CD4-positive, alpha-beta T cell treated with Interleukin-10 for 1 hour (primary cell): Measurements from ENCODE around the gene NALCN.

Source experiments
- DNase-seq: peaks from one replicate; pipeline ENCODE4 v3.0.0-alpha.2; 2020

Gene NALCN

DNA sequence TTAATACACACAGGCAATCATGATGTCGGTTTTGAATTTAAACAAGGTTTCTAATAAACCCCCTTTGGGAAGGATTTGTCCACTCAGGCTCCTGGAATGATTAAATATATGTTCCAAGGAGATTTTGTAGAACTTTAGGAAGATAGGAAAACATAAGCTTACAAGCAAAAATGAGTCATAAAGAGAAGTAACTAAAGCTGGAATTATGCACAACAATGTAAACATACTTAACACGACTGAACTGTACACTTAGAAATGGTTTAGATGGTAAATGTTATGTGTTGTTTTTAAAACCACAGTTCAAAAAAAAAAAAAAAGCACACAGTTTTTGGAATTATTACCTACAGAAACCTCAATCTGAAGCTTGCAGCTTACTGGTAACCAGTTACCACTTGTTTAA lies 304.4 kb downstream of the NALCN start:
- no peak for DNase-seq

DNA sequence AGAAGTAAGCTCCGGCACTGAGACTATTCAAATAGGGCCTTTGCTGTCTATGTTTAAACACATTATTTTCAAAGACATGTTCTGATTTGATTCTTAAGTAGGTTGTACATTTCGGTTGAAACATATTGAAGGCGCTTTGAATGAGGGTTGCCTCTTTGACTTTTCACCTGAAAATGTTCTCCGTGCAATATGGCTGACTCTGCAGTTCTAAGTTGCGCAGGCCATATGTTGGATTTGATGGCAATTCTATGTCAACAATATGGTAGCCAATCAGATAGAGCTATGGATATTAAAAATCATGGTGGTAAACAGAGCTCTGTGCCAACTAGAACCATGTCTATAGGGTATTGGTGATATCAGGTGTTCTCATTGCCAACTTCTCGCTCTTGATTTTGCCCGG lies 307.3 kb downstream of the NALCN start:
- no peak for DNase-seq

DNA sequence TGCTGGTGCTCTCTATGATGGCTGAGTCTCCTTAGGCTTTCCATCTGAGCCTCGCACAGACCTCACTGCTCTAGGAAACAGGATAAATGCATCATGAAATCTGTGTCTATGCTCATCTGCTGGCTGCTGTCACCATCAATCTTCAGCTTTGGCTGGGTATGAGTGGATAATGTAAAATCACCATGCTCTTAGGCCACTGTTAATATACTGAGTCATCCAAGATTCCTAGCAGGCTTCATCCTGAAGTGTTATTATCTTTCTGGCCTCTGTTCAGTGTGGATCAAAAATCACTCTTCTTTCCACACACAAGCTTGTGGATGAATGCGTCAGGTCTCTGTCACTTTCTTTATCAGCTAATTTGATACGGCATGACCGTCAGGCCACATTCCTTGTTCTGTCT lies 317.4 kb downstream of the NALCN start:
- no peak for DNase-seq

DNA sequence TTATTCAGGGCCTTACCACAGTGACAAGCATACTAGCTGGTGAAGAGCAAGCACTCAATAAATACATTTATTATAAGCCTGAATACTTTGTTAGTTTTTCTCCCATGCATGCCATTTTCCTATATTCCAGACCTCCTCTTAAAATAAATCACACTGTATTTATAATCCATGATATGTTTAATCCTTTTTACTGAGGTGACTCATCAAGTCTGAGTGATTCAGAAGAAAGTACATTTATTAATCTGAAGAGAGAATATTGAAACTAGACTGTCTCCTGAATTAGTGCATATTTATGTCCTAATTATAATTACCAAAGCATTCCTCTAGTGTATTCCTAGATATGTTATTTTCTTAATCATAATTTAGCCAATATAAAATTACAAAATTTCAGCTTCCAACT lies 323.3 kb downstream of the NALCN start:
- no peak for DNase-seq

DNA sequence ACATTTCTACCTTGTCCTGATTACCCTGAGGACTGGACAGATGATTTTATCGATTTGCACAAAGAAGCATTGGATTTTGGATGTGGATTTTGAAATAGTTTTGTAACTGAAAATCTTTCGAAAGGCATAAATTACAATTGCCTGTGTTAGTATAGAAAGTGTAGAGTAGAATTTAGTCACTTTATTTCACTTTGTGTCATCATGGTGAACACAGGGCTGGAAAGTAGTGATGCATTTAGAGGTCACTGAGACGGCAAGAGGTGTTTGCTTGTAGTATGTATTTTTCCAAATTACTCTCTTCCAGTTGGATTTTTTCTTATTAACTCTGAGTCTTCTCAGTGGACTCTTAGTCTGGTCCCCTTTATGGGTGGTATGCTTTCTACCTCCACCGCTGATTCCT lies 326.0 kb downstream of the NALCN start:
- DNase-seq, result no peak

DNA sequence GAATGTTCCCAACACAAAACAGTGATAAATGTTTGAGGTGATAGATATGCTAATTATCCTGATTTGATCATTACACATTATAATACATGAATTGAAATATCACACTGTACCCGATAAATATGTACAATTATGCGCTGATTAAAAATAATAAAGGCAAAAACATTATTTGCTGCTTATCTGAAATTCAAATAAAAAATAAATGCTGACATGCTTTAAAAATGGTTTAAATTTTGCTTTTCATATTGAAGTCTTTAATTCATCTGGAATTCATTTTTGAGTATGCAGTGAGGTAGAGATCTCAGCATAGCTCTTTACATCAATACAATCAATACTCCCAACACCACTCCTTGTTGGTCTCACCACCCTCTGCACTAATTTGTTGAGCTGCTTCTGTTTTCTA lies 330.8 kb downstream of the NALCN start:
- no peak for DNase-seq

DNA sequence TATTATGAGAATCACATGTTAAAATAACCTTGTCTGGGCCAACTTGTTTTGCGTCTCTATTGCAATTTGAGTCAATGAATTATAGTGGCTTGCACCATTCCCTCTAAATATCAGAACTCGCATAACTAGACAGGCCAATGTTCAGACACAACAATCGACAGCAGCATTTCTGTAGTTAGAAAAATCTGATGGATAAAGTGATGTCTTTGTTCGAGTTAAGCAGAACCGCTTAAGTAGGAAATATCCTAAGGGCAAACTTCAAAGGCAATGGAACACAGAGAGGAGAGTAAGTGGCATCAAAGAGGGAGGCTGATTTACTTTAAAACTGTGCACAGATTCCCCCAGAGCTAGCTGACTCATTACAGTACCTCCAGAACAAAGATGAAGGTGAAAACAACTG lies 333.9 kb downstream of the NALCN start:
- DNase-seq, result no peak

DNA sequence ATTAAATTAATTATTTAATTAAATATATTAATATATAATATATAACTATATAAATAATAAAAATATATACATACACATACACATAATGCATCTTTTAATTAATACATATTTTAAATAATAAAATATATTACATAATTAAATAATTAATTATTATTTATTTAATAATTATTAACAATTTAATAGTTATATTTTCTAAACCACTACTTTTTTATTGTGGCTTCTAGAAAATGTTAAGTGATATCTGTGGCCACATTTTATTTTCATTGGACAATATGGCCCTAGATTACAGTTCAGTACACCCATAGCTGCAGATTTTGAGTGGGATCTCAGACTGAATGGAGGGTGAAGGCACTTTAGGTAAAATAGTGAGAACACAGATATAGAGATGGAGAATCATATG lies 335.7 kb downstream of the NALCN start:
- DNase-seq, result no peak

DNA sequence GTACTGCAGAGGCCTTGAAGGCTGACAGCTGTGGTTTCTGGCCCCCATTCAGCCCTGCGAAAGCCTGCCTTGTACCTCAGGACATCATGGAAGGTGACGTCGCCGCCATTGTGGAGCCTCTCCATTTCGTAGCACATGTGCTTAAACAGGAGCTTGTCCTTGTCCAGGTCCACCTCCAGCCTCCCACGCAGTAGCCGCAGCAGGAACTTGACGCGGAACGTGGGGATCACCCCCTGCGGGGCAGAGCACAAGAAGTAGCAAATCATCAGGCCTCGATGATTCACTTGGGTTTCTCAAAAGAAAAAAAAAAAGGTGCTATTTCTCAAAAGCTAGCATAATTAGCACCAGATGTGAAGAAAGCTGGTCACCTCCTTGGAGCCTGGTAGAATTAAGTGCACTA lies 351.0 kb downstream of the NALCN start:
- DNase-seq, result no peak

DNA sequence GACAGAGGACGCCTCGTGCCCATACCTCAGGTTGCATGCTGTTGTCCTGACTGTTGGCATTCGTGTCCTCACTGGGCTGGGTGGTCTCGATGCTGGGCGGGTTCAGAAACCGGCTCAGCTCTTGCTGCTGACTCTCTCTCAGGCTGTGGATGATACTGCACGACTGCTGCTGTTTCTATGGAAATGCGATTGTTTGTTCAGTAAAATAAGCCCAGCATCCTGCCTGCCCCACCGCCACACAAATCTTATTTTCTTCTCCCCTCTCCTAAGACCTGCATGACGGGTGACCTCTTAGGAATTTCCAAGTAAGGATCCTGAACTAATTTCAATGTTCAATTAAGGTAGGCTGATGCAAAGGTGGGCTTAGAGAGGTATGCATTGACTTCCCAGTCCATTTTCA lies 356.5 kb downstream of the NALCN start:
- no peak for DNase-seq

DNA sequence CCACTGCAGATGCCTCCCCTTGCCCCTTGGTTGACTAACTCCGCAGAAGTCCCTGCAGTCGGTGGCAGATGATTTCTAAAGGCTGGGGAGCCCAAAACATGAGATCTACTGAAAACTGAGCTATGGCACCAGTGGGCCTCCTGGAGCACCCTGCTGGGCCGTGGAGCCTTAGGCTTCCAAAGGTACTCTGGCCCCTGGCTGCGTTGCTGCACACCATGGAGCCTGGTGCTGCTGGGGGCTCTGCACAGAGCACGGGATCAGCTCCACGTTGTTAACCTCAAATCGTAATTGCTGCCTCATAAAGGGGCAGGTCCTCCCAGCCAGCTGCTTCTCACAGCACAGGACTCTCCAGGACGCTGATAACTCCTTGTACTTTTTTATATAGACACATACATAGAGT lies 357.5 kb downstream of the NALCN start:
- DNase-seq, result no peak

DNA sequence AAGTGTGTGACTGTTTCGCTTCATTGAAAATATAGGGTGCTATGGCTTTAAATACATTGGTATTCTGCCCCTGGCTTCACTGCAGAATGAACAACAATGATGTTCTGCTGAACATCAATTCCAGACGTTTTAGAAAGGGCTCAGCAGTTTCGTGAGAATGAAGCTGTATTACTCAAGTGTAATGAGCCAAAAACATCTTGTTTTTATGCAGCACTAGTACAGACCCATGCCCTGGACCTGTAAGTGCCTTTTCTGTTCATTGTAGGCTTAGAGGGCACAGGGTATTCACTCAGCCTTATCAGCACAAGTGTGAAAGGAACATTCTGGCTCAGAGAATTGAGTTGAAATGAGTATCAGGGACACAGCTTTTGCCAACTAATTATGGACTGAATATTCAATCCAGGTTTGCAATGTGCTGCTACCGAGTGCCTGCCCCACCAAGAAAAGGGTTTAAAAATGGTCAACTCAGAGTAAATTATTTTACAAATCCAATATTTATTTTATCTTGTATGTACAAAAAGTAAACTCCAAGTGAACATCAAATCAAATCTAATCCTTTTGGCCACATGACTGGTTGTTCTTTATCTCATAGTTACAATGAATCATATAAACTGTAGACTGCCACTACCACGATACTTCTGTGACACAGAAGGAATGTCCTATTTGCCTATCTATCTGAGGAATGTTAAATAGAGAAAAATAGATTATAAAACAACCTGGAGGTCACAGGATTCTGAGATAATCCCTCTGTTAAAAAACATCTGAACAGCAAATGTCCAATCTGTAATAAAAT lies 362.8 kb downstream of the NALCN start:
- DNase-seq, result no peak

DNA sequence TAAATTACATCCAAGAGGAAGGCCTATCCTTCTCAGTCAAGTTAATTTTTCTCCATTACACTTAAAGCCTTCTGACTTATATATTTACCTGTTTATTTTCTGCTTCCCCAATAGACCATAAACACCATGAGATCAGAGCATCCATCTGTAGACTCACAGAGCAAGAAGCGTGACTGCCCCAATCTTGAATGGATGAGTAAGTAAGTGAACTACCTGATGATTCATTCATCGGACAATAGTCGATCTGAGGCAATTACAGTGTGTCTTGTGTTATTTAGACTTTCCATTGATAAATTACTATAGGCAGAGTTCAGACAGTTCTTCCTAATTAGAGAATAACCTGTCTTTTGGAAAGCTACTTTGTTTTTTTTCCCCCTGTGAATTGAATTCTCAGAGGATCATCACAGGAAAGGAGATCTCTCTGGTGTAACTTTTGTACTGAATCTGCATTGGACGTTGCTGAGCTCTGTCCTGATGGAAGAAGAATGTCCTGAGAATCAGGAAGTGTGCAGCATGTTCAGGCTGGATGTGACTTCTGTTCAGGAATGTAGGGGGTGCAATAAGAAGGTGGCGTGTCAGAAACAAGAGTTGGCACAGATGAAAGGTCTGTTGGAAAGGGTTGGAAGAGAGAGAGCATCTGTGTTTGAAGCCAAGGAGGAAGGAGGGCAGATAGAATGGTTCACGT lies 367.0 kb downstream of the NALCN start:
- no peak for DNase-seq

DNA sequence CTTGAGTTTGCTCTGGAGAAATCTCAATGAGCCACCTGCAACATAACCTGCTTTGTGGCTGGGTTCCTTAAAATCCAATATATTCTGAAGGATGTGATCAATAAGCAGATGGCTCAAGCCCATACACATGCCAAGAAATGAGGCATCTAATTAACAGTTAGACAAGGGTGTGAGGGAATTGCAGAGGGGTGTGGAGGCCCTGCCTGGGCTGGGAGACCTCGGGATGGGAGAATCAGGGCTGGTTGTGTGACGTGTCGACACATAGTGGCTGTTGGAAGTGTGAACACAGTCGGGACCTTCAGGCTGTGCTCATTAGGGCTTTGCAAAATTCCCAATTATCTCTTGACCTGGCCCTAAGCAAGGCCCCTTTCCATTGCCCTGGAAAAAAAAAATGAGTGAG lies 379.8 kb downstream of the NALCN start:
- DNase-seq, result no peak

DNA sequence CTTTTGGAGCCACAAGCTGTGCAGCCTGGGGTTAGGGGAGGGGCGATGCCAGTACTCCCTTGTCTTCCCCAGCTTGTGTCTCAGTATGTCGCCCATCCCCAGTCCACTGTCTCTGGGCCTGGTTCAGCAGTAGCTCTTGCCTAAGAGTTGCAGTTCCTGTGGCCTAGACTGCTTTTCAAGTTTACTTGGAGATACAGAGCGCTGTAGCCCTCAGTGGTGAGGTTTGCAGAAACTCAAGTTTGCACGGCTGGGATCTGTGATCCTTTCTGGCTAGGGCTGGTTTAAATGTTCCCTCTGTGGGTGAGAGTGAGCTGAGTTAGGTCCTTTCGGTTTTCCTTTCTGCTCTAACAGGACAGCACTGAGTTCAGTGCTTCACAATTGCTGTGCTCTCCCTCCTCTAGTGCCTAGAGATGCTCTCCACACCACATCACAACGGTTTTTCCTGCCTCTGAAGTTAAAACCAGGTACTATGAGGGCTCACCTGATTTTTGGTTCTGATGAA lies 381.1 kb downstream of the NALCN start:
- no peak for DNase-seq

DNA sequence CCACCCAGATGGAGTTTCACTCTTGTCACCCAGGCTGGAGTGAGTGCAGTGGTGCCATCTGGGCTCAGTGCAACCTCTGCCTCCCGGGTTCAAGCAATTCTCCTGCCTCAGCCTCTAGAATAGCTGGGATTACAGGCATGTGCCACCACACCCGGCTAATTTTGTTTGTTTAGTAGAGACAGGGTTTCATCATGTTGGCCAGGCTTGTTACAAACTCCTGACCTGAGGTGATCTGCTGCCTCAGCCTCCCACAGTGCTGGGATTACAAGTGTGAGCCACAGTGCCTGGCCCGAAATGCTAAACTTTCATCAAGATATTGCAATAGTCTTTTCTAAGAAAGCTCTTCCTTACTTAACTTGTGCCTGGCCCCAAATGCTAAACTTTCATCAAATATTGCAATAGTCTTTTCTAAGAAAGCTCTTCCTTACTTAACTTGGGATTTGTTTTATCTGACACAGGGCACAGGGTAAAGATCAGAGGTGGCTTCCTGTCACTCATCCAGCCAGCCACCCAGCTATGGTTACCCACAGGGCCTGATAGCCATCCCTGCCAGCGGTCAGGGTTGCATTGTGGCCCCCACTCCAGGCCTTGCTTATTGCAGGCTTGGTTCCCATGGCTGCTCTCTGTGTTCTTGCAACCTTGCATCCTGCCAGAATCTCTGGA lies 389.4 kb downstream of the NALCN start:
- no peak for DNase-seq

DNA sequence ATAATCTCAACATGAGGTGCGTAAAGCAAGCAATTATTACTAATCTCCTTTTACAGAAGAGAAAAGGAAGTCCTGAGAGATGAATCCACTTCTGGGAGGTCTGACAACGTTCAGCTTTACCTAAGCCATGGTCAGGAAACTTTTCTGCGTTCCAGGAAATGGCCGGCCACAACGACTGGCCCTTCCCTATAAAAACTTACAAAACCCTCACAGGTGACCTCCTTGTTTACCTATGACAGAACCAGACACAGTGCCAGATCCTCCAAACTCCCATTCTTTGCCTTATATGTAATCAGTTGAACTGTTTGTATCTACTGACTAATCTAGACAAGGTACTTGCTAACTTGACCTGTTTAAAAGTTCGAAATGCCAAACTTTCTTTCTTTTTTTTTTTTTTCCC lies 390.0 kb downstream of the NALCN start:
- no peak for DNase-seq

DNA sequence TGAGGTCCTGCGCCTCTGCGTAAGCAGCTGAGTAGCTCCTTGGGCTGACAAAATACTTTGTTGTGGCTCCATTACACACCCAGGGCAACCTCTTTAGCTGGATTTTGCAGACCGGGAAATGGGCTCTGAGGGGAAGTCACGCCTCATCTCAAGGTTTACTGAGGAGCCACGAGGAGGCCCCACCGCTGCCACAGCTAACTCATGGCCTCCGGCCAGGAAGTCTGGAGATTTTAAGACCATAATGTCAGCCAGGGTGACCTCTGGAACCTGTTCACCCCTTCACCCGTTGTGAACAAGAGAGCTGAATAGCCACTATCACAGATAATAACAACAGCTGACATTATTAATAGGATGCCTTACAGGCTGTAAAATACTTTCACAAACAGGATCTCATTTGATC lies 390.4 kb downstream of the NALCN start:
- no peak for DNase-seq

DNA sequence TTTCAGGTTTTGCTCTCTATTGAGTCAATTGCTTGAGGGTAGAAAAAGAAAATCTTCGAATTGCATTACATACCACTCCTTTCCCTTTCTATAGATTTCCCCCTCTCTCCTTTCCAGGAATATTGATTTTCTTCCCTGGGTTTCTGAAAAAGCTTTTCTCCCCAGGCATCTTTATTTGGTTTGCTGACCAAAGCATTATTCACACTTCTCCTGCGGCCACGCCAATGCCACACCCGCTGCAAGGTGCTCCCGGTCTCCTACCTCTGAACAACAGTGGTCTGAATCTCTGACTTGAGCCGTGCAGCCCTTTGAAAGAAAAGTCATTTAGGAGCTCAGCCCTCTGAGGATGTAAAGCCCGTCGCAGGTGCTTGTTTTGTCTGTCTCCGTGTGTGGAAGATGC lies 390.8 kb downstream of the NALCN start:
- no peak for DNase-seq

DNA sequence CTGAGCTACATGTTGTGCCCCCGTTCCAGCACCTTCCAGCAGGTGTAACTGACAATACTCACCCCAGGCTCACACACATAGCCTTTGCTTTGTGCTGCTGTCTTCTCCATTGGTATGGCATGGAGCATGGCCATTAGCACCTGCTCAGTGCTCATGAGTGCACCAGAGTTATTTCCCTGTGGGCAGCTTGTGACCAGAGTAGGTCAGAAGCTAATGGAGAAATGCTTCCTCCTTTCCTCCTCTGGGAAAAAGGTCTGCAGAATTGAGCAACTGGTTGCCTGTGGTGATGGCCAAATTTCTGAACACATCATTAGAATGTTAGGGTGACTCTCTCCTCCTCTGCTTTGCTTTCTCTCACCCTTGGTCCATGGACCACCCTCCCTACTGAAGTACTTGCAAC lies 397.2 kb downstream of the NALCN start:
- no peak for DNase-seq

DNA sequence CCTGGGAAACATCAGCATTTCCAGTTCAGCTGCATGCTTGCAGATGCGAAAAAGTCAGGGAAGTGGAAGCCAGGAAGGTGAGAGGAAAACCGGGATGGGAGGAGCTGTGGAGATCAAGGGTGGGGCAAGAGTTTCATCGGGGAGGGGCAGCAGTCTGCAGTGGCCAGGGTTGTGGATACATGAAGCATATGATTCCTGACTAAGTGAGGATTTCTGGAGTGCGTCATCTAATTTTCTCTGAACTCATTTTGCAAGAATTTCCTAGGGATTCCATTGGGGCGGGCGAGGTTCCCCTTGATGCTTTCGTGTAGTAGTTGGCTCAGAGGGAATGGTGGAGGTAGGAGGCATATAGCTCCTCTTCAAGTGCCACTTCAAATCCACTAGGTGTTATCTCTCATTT lies 397.6 kb downstream of the NALCN start:
- DNase-seq, result no peak

DNA sequence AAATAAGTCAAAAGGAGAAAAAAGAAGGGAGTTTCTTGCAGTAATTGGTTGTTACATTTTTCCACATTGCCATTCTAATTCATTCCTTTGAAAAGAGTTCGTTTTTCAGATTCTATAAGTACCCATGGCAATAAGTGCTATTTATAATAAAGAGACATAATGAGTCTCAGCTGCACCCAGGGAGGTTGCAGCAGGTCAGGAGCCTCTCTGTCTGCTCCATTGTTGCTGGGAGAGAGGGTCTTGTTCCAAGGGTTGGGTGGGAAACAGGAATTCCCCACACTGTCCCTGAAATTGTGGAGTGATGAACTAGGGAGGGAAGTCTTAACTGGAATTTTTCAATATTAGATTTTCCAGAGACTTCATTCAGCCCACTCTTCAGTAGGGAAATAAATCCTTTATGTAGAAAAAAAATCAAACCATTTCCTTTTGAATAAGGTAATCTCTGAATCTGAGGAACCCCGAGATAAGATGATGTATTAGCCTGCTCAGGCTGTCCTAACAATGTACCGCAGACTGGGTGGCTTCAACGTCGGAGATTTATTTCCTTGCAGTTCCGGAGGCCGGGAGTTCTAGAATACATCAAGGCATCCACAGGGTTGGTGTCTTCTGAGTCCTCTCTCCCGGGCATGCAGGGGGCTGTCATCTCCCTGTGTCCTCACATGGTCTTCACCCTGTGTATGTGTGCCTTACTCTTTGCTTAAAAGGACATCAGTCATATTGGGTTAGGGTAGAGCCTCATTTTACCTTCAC lies 399.0 kb downstream of the NALCN start:
- DNase-seq, result no peak

DNA sequence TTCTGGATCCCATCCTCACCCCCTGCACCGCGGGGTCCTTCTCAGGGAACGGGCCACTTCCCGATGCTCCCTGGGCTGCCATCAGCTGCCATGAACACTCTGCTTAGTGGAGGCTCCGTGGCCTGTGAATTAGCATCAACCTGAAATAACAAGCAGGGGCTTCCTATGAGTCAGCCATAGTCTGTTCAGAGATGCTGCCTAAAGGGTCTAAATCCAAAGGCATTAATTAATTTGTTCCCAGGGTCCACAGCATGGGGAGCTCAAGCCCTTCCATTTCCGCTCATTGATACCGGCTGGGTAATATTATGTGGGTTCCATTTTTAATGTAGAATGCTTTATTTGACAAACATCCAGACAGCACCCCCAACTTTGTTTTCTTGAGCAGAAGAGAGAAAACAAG lies 399.8 kb downstream of the NALCN start:
- no peak for DNase-seq
